ENCODE results near the gene CLIP2.

The CLIP2 gene

DNA sequence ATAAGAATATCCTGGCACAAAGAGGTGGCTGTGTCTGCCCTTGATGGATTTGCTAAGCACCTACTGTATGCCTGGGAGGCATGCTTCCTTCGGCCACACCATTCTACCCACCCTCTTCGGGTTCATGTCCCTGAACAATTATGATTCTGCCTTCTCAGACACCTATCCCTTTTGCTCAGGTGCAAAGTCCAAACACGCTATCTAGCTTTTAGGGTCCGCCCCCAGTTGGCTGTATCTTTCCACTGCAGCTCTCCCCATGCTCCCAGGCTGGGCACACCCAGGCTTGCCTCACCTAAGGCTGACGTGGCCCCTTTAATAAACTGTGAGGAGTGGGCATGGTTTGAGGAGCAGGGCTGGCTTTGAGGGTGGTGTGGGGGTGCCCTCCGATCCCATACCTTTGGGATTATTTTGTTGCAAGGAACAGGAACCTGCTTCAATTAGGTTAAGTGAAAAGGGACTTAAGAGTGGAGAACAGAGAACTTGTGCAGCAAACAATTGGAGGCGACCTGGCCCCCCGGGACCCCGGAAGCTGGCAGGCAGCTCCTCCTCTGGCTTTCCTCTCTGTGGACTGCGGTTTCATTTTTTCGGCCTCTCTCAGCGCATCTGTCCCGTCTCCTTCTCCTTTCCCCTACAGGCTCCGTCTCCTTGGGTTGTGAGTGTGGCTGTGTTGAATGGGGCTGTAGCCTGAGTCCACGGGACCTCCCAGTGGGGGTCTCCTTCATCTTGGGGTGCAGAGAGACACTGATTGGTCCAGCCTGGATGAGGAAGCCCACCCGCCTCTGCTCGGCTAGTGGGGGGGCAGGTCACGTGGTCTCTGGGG lies 3.8 kb downstream of the CLIP2 start:
- CTCF ChIA-PET: interaction anchor here (0.6 kb wide), 2 partner anchors 84 to 86 kb away, joined by 4 to 6 read pairs; no protein-coding TSS in a partner anchor
- DNase-seq (ENCODE audit: low spot score): no peak
- TF ChIP-seq, protein P1, sequence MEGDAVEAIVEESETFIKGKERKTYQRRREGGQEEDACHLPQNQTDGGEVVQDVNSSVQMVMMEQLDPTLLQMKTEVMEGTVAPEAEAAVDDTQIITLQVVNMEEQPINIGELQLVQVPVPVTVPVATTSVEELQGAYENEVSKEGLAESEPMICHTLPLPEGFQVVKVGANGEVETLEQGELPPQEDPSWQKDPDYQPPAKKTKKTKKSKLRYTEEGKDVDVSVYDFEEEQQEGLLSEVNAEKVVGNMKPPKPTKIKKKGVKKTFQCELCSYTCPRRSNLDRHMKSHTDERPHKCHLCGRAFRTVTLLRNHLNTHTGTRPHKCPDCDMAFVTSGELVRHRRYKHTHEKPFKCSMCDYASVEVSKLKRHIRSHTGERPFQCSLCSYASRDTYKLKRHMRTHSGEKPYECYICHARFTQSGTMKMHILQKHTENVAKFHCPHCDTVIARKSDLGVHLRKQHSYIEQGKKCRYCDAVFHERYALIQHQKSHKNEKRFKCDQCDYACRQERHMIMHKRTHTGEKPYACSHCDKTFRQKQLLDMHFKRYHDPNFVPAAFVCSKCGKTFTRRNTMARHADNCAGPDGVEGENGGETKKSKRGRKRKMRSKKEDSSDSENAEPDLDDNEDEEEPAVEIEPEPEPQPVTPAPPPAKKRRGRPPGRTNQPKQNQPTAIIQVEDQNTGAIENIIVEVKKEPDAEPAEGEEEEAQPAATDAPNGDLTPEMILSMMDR (conservative IDR thresholded peaks at IDR 0.05; ENCODE audit: low read depth): no peak
- H3K27ac ChIP-seq: peak overlapping the region; percentile 70
- POLR2A ChIA-PET (ENCODE audit: low non-redundant PET): no interaction called here

GRCh38 chr7:74293577-74293908 lies 4.3 kb downstream of the CLIP2 start:
- H3K27ac ChIP-seq: peak overlapping the region; percentile 70
- POLR2A ChIA-PET (ENCODE audit: low non-redundant PET): no interaction called here
- TF ChIP-seq, protein P1 (conservative IDR thresholded peaks at IDR 0.05; ENCODE audit: low read depth): no peak
- CTCF ChIA-PET: no interaction called here
- DNase-seq (ENCODE audit: low spot score): no peak

DNA sequence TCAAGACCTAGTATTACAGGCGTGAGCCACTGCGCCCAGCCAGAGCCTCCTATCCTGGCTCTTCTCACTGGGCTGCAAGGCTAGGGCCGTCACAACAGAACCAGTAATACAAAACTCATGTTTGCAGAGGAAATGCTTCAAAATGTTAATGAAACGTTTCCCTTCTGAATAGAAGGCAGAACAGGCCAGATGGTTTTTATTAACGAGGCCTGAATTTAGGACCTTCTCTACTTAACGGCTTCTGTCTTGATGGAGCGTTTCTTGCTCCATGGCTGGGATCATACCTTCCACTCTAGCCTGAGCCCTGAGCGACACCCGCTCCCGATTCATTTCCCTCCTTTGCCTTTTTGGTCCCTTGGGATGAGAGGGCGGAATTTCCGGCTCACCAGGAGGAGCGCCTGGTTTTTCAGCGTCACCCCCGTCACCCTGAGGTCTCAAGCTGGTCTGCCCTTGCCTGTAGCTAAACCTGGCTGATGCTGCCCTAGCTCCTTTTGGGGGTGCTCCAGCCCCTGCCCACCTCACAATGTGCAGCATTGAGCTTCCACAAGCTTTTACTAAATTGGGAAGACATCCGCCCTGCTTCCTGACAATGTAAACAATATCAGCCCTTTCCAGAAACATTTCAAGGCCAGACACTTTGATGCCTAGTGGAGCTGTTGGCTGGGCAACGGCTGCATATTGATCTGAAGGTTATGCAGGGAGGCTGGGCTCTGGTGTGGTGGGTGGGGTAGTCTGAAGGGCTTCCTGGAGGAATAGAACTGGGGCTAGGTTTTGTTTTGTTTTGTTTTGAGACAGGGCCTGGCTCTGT lies 5.2 kb downstream of the CLIP2 start:
- peak overlapping the region; percentile 3; the same call in 1 of the 2 replicates for H3K27ac ChIP-seq
- POLR2A ChIA-PET (ENCODE audit: low non-redundant PET): no interaction called here
- CTCF ChIA-PET: interaction anchor here (0.5 to 0.7 kb wide), 2 partner anchors 9 to 87 kb away, joined by 4 to 5 read pairs; no protein-coding TSS in a partner anchor
- no peak for DNase-seq (ENCODE audit: low spot score)
- TF ChIP-seq, protein P1 (conservative IDR thresholded peaks at IDR 0.05; ENCODE audit: low read depth): no peak

GRCh38 chr7:74297516-74298233 lies 8.5 kb downstream of the CLIP2 start:
- TF ChIP-seq, protein P1 (conservative IDR thresholded peaks at IDR 0.05; ENCODE audit: low read depth): no peak
- peak overlapping the region; percentile 70 for H3K27ac ChIP-seq
- no peak for DNase-seq (ENCODE audit: low spot score)
- CTCF ChIA-PET: interaction anchor here (0.6 to 0.9 kb wide), 3 partner anchors 23 to 122 kb away, joined by 3 to 4 read pairs (median 3); no protein-coding TSS in a partner anchor
- POLR2A ChIA-PET (ENCODE audit: low non-redundant PET): no interaction called here

DNA sequence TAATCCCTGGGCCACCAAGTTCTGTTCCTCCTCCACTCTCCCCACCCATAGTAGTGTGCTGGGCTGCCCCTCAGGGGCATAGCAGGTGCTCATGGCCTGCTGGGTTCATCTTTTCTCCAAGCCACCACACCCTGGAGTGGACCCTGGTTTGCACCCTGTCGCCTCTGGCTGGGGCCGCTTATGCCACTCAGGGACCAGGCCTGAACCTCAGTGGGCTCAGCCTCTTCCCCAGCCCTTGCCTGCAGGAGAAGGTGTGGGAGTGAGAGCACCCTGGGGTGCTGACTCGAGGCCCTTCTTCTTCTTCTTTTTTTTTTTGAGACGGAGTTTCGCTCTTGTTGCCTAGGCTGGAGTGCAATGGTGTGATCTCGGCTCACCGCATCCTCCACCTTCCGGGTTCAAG lies 10.2 kb downstream of the CLIP2 start:
- CTCF ChIA-PET: no interaction called here

More for the DNA sequence above, 10.2 kb downstream of the CLIP2 start:
- H3K27ac ChIP-seq: peak overlapping the region; percentile 70
- TF ChIP-seq, protein P1 (conservative IDR thresholded peaks at IDR 0.05; ENCODE audit: low read depth): no peak
- no peak for DNase-seq (ENCODE audit: low spot score)
- POLR2A ChIA-PET (ENCODE audit: low non-redundant PET): no interaction called here

Measured in RWPE1 (cell line).